ENCODE data around the gene HSPA12B.
A peak's percentile ranks its signal among the peaks of the same experiment; 100 is the strongest.

Gene HSPA12B

DNA sequence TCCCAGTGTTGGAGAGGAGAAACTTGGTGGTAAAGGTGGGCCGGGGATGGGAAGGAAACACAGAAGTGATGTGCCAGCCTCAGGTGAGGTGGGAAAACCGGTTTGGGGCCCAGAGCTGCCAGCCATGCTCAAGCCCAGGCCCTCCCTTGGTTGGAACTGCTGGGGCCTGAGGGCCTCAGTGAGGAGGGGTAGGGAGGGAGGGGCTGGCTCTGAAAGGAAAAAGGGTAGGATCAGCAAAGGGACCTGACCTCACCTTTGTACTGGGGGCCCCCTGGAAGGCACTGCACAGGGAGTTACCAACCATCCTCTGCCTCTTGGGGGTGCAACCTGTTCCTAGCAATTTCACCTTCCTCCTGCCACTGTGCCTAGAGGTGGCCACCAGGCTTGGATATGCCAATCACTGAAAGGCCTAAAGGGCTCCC is 50.6 kb downstream of the HSPA12B start:
- no peak overlapping the region for H3K4me3 ChIP-seq (ENCODE audit: low read depth, low read length)
- TF ChIP-seq CTCF (IDR thresholded peaks at IDR 0.05; ENCODE audit: control insufficient read depth, extremely low read depth, insufficient read depth) = no peak
- no peak for DNase-seq (ENCODE audit: low read depth)

GRCh38 chr20:3783511-3784195 is 51.2 kb downstream of the HSPA12B start:
- DNase-seq (ENCODE audit: low read depth) = no peak
- TF ChIP-seq CTCF (IDR thresholded peaks at IDR 0.05; ENCODE audit: control insufficient read depth, extremely low read depth, insufficient read depth) = no peak
- no peak overlapping the region for H3K4me3 ChIP-seq (ENCODE audit: low read depth, low read length)

DNA sequence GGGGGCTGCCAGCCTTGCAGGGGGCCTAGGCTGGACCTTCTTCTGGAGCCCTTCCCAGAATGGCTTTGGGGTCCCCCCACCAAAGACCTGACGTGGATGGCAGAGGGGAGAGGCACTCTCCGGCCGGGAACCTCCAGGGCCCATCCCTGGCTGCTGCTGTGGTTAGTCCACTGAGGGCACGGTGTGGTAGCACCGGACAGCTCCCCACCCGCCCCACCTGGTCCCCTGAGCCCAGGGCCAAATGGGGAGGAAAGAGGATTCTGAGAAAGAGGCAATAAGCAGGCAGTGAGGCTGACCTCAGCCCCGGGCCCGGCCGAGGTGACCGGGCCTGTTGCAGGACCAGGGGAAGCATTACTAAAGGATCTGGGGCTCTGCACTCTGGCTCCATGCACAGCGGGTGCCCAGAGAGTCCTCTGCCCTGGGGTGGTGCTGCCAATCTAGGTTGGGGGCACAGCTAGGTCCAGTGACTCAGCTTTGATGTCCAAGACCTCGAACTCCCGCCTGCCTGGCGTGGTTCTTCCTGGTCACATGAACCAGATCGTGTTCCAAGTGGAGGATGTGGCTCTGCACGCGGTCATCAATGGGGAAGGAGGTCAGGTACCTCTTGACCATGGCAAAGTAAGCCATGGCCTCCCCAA is 51.9 kb downstream of the HSPA12B start:
- DNase-seq (ENCODE audit: low read depth) = no peak
- H3K4me3 ChIP-seq (ENCODE audit: low read depth, low read length) = no peak overlapping the region
- TF ChIP-seq CTCF (IDR thresholded peaks at IDR 0.05; ENCODE audit: control insufficient read depth, extremely low read depth, insufficient read depth) = no peak

GRCh38 chr20:3784863-3785239 is 52.4 kb downstream of the HSPA12B start:
- DNase-seq (ENCODE audit: low read depth) = no peak
- no peak for TF ChIP-seq CTCF (IDR thresholded peaks at IDR 0.05; ENCODE audit: control insufficient read depth, extremely low read depth, insufficient read depth)
- H3K4me3 ChIP-seq (ENCODE audit: low read depth, low read length) = no peak overlapping the region

- no peak for TF ChIP-seq CTCF (IDR thresholded peaks at IDR 0.05; ENCODE audit: control insufficient read depth, extremely low read depth, insufficient read depth)
- peak overlapping the region; percentile 65 for H3K4me3 ChIP-seq (ENCODE audit: low read depth, low read length)
- no peak for DNase-seq (ENCODE audit: low read depth)
Observed at GRCh38 chr20:3785240-3786125, 53.0 kb downstream of the HSPA12B start.

DNA sequence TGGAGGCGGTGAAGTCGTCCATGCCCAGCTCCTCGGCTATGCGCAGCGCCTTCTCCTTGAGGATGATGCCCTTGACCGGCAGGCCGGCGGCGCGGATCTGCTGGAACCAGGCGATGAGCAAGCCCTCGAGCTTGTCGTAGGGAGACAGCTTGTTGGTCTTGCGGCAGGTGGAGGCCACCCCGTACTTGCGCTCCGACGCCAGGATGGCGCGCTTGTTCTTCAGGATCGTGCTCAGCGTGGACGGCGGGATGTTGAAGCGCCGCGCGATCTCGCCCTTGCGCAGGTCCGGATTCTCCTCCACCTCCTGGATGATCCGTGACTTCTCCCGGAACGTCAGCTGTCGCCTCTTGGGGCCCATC is 53.6 kb downstream of the HSPA12B start:
- H3K4me3 ChIP-seq (ENCODE audit: low read depth, low read length) = peak overlapping the region; percentile 65
- TF ChIP-seq CTCF (IDR thresholded peaks at IDR 0.05; ENCODE audit: control insufficient read depth, extremely low read depth, insufficient read depth) = no peak
- no peak for DNase-seq (ENCODE audit: low read depth)
